DMS114 treated with DMSO at 0.1 percent for 48 hours (cell line): Measurements from ENCODE around the gene LAMTOR3.
"Not testable (repeated sequence)": the region's sequence is repeated elsewhere in the genome, so short reads cannot be mapped to it uniquely, and the experiment has no call there.

Experiments
- DNase-seq: peaks from one replicate; lab custom pipeline; 2025; ENCODE audit not compliant: unreplicated experiment; lab: John Stamatoyannopoulos, UW

LAMTOR3 gene

DNA sequence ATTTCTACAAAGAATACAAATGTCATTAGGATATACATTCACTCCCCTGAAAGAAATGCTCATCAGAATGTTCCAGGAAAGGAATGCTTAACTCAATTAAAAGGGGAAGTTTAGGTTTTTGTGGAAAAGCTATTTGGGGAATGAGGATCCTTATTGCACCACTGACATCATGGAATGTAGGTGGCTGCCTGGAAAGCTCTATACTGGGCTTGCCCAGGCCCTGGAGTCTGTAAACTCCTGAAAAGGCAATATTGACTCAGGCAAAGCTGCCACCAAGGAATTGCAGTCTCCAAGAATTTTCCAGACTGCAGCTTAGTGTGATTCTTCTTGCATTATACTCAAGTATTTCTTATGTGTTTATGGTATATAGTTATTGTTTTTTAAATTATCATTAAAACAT, 61.9 kb downstream of the LAMTOR3 start:
- DNase-seq, result no peak

DNA sequence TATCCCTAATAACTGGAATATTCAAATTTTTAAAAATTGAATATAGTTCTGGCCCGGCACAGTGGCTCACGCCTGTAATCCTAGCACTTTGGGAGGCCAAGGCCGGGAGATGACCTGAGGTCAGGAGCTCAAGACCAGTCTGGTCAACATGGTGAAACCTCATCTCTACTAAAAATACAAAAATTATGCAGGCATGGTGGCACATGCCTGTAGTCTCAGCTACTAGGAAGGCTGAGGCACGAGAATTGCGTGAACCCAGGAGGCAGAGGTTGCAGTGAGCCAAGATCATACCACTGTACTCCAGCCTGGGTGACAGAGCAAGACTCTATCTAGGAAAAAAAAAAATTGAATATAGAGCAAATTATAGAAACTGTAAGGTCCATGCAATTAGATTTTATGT, 64.2 kb downstream of the LAMTOR3 start:
- DNase-seq, result not testable (repeated sequence)

DNA sequence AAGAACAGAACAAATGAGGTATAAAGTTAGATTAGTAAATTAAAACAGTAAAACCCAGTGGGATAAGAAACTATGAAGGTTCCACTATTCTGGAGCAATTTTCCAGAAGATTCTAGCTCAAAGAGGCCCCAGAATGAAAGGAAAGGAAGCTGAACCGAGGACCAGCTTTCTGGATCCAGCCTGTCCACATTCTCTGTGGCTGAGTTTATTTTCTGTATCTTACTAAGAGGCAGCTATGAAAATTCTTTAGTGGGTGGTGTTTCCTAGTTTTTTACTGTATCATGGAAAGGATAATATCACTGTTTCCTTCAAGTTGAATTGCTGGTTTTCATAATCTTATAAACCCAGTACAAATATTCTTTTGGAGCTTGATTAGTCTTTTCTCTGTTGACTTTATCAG, 65.8 kb downstream of the LAMTOR3 start:
- no peak for DNase-seq
